Left cardiac atrium (tissue), 4 donors: ENCODE data around the gene JPH4. TPM values are rescaled to one million over a fixed set of nuclear protein-coding genes. Genes with fewer than 3 reads are reported as not detected.
A peak's percentile ranks its signal among the peaks of the same experiment; 100 is the strongest.

ENCODE experiments used
- ATAC-seq, 2 donors: fragments of 200-7000 bp; cut with Tn5 transposase; one replicate each; pipeline ENCODE4 v1.9.1; 2020; ENCODE audit warnings: mild to moderate bottlenecking in 2 of 2, moderate library complexity in 2 of 2
- DNase-seq: peaks from one replicate; pipeline ENCODE4 v3.0.0-alpha.2; 2020
- intact Hi-C, 2 donors: fragments of 100-400 bp; cut with DNase I; formaldehyde crosslinking; loops; one replicate each; pipeline versions ENCODE4 v1.14.1 to v1.15.1; 2022 to 2023
- total RNA-seq, 2 donors: library from RNA; stranded (reverse); fragmentation: NEBNext Ultra II Directional; extraction: Animal tissue kit (Norgen Biotek cat#: 25700); gene quantifications; one replicate each; pipeline ENCODE4 v1.2.1, GENCODE V29; 2021
- donor health status: DM: no; HTN: yes; CAD: no.
- donor health status: DM: no; HTN: yes; CAD: no; lungs with severe emphysema.
- donor health status: DM: yes; HTN: yes; CAD: no.
- donor health status: Dilated cardiomyopathy.

The JPH4 gene
- total RNA-seq, 2 donors from 2014 or later: 0.24 to 0.68 TPM

GRCh38 chr14:23557946-23558345, 20.6 kb downstream of the JPH4 start:
- DNase-seq (no peak), ATAC-seq (no peak)
- intact Hi-C loops: loop anchor here in 1 of 2 donors (2.0 to 5.0 kb wide), 2 partner anchors 79 to 446 kb away; no protein-coding TSS in a partner anchor

- ATAC-seq (no peak), DNase-seq (no peak)
- intact Hi-C loops: loop anchor here in 1 of 2 donors (5.0 kb wide), 1 partner anchor 445 kb away; no protein-coding TSS in a partner anchor
These were observed 21.1 kb downstream of the JPH4 start for GRCh38 chr14:23557521-23557920.

- no peak for ATAC-seq
- no peak for DNase-seq
- intact Hi-C loops: loop anchor here in 1 of 2 donors (5.0 kb wide), 1 partner anchor 445 kb away; no protein-coding TSS in a partner anchor
These were observed 21.7 kb downstream of the JPH4 start for GRCh38 chr14:23556700-23557440.

- intact Hi-C loops: loop anchor here in 1 of 2 donors (5.0 kb wide), 1 partner anchor 444 kb away; no protein-coding TSS in a partner anchor
- DNase-seq (peak; percentile 97), ATAC-seq (peak; percentile 95)
These were observed 22.5 kb downstream of the JPH4 start, which contains the start of gene THTPA for GRCh38 chr14:23555882-23556699. Gene THTPA (plus strand): TSS chr14:23556271. CDS start chr14:23556758, 487 bp downstream.

- intact Hi-C loops: loop anchor here in 1 of 2 donors (5.0 kb wide), 1 partner anchor 443 kb away; no protein-coding TSS in a partner anchor
These were observed 23.1 kb downstream of the JPH4 start for GRCh38 chr14:23555533-23555881.

GRCh38 chr14:23551266-23552028, 27.1 kb downstream of the JPH4 start, which contains the start of gene ZFHX2:
Gene ZFHX2 (minus strand): TSS chr14:23551765. CDS start chr14:23535325, 16,440 bp downstream.
- DNase-seq (peak; percentile 87), ATAC-seq (peak; percentile 66 to 80)
- intact Hi-C loops: no loop called here

More at GRCh38 chr14:23555533-23555881, 23.1 kb downstream of the JPH4 start:
- DNase-seq: no peak
- peak in 1 of 2 donors; percentile 6 for ATAC-seq

- intact Hi-C loops: no loop called here
- peak; percentile 53 for DNase-seq
- ATAC-seq: peak; percentile 10 to 32
These were observed 27.8 kb downstream of the JPH4 start for GRCh38 chr14:23550812-23551265.

- no peak for ATAC-seq
- DNase-seq: no peak
- intact Hi-C loops: no loop called here
These were observed 28.3 kb downstream of the JPH4 start for GRCh38 chr14:23550131-23550811.

- DNase-seq: no peak
- intact Hi-C loops: no loop called here
- no peak for ATAC-seq
These were observed 30.0 kb downstream of the JPH4 start for GRCh38 chr14:23548351-23549318.

GRCh38 chr14:23547924-23548323, 30.7 kb downstream of the JPH4 start:
- ATAC-seq (no peak), DNase-seq (no peak)
- intact Hi-C loops: no loop called here

- intact Hi-C loops: no loop called here
- no peak for ATAC-seq
- DNase-seq: no peak
These were observed 32.0 kb downstream of the JPH4 start for GRCh38 chr14:23546450-23547035.

GRCh38 chr14:23545740-23546365, 32.7 kb downstream of the JPH4 start:
- ATAC-seq (peak in 1 of 2 donors; percentile 41), DNase-seq (no peak)
- intact Hi-C loops: no loop called here

- ATAC-seq: peak; percentile 77 to 95
- DNase-seq: peak; percentile 51
- intact Hi-C loops: no loop called here
These were observed 33.8 kb downstream of the JPH4 start for GRCh38 chr14:23544511-23545447.

- DNase-seq (no peak), ATAC-seq (no peak)
- intact Hi-C loops: no loop called here
These were observed 35.2 kb downstream of the JPH4 start for GRCh38 chr14:23543403-23543802.

- DNase-seq (no peak), ATAC-seq (no peak)
- intact Hi-C loops: no loop called here
These were observed 36.3 kb downstream of the JPH4 start for GRCh38 chr14:23542261-23542660.
